Brain microvascular endothelial cell (primary cell): ENCODE data around the gene LRMDA.

Experiments used
- DNase-seq: peaks from one replicate; pipeline ENCODE4 v3.0.0-alpha.2; 2020
- H3K27ac ChIP-seq: fragments of 250-450 bp; sonication (Bioruptor Pico); 2 replicates; pipeline ENCODE4 v1.5.1; 2020; ENCODE audit warnings: mild to moderate bottlenecking, moderate library complexity
- H3K27me3 ChIP-seq: fragments of 250-450 bp; sonication (Bioruptor Pico); replicated peaks from 2 replicates; pipeline ENCODE4 v1.5.1; 2020; ENCODE audit warnings: mild to moderate bottlenecking
- H3K36me3 ChIP-seq: fragments of 250-450 bp; sonication (Bioruptor Pico); replicated peaks from 2 replicates; pipeline ENCODE4 v1.5.1; 2020; ENCODE audit warnings: mild to moderate bottlenecking
- H3K4me3 ChIP-seq: 2 replicates; pipeline ENCODE4 v1.5.1; 2011; ENCODE audit warnings: low read depth, mild to moderate bottlenecking, control low read depth, low read length, moderate library complexity
- CTCF ChIP-seq: IDR thresholded peaks from 2 replicates; pipeline ENCODE4 v1.5.1; 2011; ENCODE audit warnings: low read depth, mild to moderate bottlenecking, moderate library complexity, low read length, control low read depth, inconsistent platforms; ENCODE audit errors: missing control alignments
- in situ Hi-C: cut with HindIII; loops from 2 replicates; pipeline ENCODE4 v1.10.0; 2017; ENCODE audit warnings: low sequenced_read_pairs, low pct_ligation_motif_present

Gene LRMDA

GRCh38 chr10:76265441-76266113, 834.2 kb downstream of the LRMDA start:
- no peaks in the 10 kb centered on the region for H3K27me3 ChIP-seq
- in situ Hi-C loops: no loop called here
- no peak overlapping the region for H3K27ac ChIP-seq
- H3K36me3 ChIP-seq: no peaks in the 10 kb centered on the region
- H3K4me3 ChIP-seq: no peak overlapping the region
- TF ChIP-seq CTCF: no peak
- DNase-seq: no peak

GRCh38 chr10:76268530-76268929, 837.1 kb downstream of the LRMDA start:
- no peaks in the 10 kb centered on the region for H3K27me3 ChIP-seq
- no peak overlapping the region for H3K27ac ChIP-seq
- no peaks in the 10 kb centered on the region for H3K36me3 ChIP-seq
- in situ Hi-C loops: no loop called here
- no peak for DNase-seq
- no peak overlapping the region for H3K4me3 ChIP-seq
- no peak for TF ChIP-seq CTCF

- H3K4me3 ChIP-seq: no peak overlapping the region
- H3K36me3 ChIP-seq: no peaks in the 10 kb centered on the region
- no peak for TF ChIP-seq CTCF
- H3K27me3 ChIP-seq: no peaks in the 10 kb centered on the region
- in situ Hi-C loops: no loop called here
- no peak for DNase-seq
- no peak overlapping the region for H3K27ac ChIP-seq
Observed at GRCh38 chr10:76268954-76269353, 837.5 kb downstream of the LRMDA start.

- no peak for DNase-seq
- no peaks in the 10 kb centered on the region for H3K36me3 ChIP-seq
- no peak for TF ChIP-seq CTCF
- no peaks in the 10 kb centered on the region for H3K27me3 ChIP-seq
- H3K4me3 ChIP-seq: no peak overlapping the region
- in situ Hi-C loops: no loop called here
- H3K27ac ChIP-seq: no peak overlapping the region
Observed at GRCh38 chr10:76270464-76270863, 839.0 kb downstream of the LRMDA start.

- H3K27ac ChIP-seq: no peak overlapping the region
- H3K27me3 ChIP-seq: no peaks in the 10 kb centered on the region
- in situ Hi-C loops: no loop called here
- no peaks in the 10 kb centered on the region for H3K36me3 ChIP-seq
- TF ChIP-seq CTCF: no peak
- H3K4me3 ChIP-seq: no peak overlapping the region
- no peak for DNase-seq
Observed at GRCh38 chr10:76274933-76275332, 843.5 kb downstream of the LRMDA start.
